GM19452 (cell line): ENCODE results near the gene IL20.

ENCODE experiments used
- ATAC-seq: cut with Tn5 transposase; IDR thresholded peaks from one replicate; pipeline ENCODE4 v1.9.1; 2021; ENCODE audit not compliant: unreplicated experiment

Gene IL20, protein sequence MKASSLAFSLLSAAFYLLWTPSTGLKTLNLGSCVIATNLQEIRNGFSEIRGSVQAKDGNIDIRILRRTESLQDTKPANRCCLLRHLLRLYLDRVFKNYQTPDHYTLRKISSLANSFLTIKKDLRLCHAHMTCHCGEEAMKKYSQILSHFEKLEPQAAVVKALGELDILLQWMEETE

DNA sequence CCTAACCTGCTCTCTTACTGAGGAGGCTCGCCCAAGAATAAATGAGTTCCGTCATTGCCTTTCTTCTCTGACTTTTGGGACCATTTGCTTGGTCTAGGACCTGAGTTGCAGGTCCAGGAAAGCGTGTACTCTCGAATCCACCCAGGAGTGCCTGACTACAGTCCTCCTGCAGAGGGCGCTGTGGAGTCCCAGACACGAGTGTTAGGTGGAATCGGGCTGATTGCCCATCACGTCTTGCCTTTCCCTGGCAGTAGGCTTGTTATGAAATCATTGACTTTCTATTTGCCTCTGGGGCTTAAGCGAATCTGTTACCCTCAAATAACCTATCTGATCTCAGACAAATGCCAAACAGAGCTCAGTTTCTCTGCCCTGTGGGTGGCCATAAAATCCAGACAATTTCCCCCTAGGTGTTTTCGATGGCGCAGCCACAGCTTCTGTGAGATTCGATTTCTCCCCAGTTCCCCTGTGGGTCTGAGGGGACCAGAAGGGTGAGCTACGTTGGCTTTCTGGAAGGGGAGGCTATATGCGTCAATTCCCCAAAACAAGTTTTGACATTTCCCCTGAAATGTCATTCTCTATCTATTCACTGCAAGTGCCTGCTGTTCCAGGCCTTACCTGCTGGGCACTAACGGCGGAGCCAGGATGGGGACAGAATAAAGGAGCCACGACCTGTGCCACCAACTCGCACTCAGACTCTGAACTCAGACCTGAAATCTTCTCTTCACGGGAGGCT, at the start of gene IL20:
IL20 (plus strand) TSS at position 685 of the 733 bp plus-strand sequence. CDS start 230 bp downstream, outside the sequence.
- no peak for ATAC-seq

- peak; percentile 67 for ATAC-seq
These were observed 48.8 kb upstream of the IL20 start for GRCh38 chr1:206816390-206817287.

DNA sequence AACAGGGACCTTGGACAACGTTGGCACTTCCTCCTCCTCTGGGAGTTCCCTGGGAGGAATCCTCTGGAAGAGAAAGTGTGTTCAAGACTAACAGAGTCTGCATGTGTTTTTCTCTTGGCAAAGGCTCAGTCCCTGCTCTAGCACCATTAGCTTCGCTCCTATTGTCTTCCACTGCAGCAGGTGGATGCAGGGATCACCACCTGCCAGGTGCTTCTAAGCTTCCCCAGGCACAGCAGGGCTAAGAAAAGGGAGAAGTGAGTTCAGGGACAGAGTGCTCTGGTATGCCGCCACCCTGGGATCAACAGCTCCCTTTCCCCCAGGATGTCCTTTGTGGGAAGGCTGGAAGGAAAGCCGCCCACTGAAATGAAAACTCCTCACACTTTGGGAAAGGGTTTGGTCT, 43.9 kb upstream of the IL20 start:
- ATAC-seq: no peak

GRCh38 chr1:206823727-206824126, 41.7 kb upstream of the IL20 start:
- ATAC-seq: no peak

- no peak for ATAC-seq
These were observed 41.1 kb upstream of the IL20 start for GRCh38 chr1:206824331-206824730.

DNA sequence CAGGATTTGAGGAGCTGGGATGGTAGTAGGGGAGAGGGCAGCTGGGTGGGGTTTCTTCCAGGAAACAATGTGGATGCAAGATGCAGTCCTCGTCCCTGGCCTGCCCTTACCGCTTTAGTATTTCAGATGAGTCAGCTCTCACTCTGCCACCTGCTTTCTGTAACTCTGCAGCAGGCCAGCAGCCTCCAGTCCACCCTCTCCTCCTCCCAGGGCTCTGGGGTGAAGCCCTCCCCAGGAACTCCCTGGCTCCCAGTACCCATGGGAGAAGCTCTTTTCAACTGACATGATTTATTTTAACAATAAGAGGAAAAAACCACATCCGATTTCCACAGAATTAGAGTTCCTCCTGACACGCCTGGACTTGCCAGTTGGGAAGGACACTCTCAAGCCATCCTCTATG, 39.0 kb upstream of the IL20 start:
- no peak for ATAC-seq

- ATAC-seq: no peak
These were observed 37.4 kb upstream of the IL20 start for GRCh38 chr1:206828061-206828460.

GRCh38 chr1:206828765-206829164, 36.7 kb upstream of the IL20 start:
- no peak for ATAC-seq

DNA sequence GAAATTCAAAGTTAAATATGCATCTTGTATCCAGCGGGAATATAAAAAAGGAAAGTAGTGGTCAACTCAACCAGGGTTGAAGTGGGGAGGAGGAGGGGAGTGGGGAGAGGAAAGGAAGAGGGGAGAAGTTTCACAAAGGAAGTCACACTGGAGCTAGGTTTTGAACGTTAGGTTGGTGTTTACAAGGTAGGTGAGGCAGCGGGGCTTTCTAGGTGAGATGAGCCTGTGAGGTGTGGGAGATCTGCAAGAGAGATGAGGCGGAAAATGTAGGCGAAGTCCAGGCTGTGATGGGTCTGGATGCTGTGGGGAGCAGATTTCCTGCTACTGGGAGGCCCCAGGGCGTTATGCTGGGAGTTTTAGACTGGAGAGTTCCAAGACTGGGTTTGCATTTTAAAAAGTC, 36.1 kb upstream of the IL20 start:
- ATAC-seq: no peak

DNA sequence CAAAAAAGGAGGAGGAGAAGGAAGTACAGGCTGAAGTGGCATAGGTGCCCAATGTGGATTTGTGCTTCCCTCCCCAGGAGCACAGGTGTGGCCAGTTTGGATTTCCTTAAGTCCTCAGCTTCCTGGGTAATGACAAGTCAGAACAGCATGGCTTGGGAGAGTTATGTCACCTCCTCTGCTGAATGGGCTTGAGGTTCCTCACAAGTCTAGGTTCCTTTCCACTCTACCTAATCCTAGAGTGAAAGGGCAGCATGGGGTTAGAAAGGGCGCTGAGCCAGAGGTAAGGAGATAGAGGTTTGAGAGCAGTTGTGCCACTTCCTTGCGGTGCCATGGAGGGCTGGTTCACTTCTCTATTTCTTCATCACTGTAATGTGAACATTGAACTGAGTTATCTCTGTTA, 35.5 kb upstream of the IL20 start:
- no peak for ATAC-seq

DNA sequence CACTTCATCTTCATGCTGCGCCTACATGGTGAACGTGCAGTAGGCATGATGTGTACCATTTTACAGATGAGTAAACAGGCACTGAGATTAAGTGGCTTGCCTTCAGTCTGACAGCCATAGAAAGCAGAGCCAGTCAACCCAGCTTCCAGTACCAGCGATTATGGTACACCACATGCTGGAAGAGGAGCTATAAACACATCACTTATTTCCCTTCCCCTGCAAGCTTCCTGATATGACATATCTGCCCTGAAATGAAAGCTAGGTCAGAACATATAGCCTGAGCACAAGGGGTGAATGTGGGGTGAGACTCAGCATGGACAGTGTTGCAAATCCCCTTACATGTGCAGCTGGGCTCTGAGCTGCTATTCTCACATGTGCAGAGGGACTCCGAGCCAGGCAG, 33.8 kb upstream of the IL20 start:
- no peak for ATAC-seq

- ATAC-seq: no peak
These were observed 33.0 kb upstream of the IL20 start for GRCh38 chr1:206832352-206832880.

GRCh38 chr1:206833106-206833680, 32.2 kb upstream of the IL20 start:
- no peak for ATAC-seq

DNA sequence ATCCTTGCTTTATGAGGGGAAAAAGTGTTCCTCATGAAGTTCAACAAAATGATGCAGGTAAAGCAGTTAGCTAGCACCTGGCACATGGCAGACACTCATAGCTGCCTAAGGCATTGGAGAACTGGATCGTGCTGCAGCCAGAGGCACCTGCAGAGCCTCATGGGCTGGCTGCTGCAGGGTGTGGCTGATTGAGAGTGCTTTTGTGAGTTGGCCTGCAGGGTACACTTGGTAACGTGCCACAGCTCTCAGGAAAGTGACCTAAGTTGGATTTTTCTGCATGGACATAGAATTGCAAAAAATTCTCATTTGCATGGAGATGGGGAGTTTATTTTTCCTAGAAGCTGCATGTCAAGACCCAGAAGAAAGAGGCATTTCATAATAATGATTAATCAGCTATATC, 31.6 kb upstream of the IL20 start:
- ATAC-seq: no peak

DNA sequence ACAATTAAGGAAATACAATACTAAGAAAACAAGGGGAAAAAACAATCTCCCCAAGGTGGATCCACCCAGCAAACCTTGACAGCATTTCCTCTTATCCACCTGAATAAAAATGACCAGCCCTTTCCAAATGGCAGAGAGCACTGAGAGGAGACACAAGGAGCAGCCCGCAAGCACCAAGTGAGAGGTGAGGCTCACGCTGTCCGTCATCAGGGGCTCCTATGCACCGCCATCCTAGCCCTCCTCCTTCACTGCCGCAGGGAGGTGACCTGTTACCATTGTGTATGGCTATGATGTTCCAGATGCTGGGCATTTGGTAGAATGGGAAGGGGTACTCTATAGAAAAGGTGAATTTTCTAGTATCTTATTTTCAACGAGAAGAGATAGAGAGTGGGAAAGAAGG, 31.2 kb upstream of the IL20 start:
- ATAC-seq: no peak

DNA sequence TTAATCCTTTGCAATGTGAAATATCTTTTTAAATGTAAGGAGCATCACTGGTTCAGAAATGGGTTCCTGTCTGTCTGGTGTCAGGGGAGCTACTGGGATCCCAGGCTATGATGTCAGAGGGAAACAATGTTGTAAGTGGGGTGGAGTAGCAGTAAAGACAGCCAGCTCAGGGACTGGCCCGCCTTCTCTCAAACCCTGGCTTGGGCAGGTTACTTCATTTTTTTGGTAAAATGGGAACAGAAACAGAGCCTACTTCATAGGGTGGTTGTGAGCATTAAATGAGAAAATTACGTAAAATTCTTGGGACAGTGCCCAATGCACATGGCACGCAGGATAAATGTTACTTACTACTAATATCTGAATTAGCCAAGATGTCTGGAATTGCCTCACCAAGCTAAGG, 30.7 kb upstream of the IL20 start:
- no peak for ATAC-seq

- no peak for ATAC-seq
These were observed 30.2 kb upstream of the IL20 start for GRCh38 chr1:206835186-206835585.

GRCh38 chr1:206836111-206836510, 29.3 kb upstream of the IL20 start:
- no peak for ATAC-seq

- ATAC-seq: no peak
These were observed 26.3 kb upstream of the IL20 start for GRCh38 chr1:206839006-206839560.

DNA sequence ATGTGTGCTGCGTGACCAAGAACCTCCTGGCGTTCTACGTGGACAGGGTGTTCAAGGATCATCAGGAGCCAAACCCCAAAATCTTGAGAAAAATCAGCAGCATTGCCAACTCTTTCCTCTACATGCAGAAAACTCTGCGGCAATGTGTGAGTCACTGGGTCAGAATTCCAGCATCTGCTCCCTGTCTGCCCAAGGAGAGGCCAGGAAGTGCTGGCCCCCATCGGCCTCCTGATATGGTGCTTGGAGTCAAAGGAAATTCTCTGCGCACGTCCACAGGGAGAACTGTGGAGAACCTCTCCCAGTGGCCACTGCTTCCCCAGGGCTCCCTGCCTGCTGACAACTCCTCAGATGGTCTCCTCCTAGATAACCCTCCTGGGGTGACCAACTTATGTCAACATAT, 25.6 kb upstream of the IL20 start:
- ATAC-seq: no peak
